ENCODE results near the gene ZNF474. TPM values are rescaled to one million over a fixed set of nuclear protein-coding genes. Genes with fewer than 3 reads are reported as not detected.

Gene ZNF474
- total RNA-seq, 2 experiments from 2014 or later: not detected

DNA sequence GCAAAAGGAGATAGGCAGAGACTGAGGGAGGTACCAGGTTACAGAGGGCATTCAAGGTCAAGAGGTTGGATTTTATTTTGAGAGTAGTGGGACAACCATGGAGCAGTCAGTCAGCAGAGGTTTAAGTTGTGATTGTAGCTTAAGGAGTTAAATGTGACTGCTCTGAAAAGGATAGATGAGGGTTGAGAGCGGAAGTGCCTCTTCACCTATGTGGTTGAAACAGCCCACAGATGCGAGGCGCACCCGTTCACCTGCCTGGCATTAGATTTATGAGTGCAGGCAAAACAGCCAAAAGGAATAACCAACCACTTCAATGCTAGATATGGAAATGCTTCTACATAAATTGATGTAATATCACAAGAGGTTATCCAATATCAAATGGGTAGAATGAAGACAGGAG lies 8.4 kb downstream of the ZNF474 start:
- no peak for TF ChIP-seq CTCF (IDR thresholded peaks at IDR 0.05)
- Mint-ChIP-seq H3K9me3 (no peaks in the 10 kb centered on the region), H3K36me3 (ENCODE audit: low read depth) (no peaks in the 10 kb centered on the region), H3K4me1 (ENCODE audit: low read depth) (peaks cover 10% of the 10 kb centered on the region), H3K27me3 (peaks cover 3% of the 10 kb centered on the region), H3K4me3 (no peak overlapping the region), H3K27ac (no peak overlapping the region)
- peak; percentile 24 for DNase-seq
- ChIA-PET POLR2A (no interaction called here), CTCF (no interaction called here)
- no peak for ATAC-seq
- intact Hi-C loops (cut with micrococcal nuclease): no loop called here

- CTCF ChIA-PET: no interaction called here
These were observed 9.0 kb downstream of the ZNF474 start for GRCh38 chr5:122138356-122138755.

DNA sequence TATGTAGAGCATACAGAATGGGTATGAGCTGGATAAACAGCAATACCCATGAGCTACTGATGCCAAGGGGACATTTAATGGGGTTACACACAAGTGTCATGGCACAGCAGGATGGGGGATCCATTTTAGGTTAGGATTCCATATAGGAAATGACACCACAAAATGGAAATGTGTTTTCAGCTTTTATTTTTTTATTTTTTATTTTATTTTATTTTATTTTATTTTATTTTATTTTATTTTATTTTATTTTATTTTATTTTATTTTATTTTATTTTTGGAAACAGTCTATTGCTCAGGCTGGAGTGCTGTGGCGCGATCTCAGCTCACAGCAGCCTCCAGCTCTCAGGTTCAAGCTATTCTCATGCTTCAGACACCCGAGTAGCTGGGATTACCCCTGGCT lies 11.6 kb downstream of the ZNF474 start:
- Mint-ChIP-seq H3K9me3 (no peaks in the 10 kb centered on the region), H3K27ac (no peak overlapping the region), H3K36me3 (ENCODE audit: low read depth) (no peaks in the 10 kb centered on the region), H3K27me3 (no peaks in the 10 kb centered on the region), H3K4me3 (no peak overlapping the region), H3K4me1 (ENCODE audit: low read depth) (peaks cover 10% of the 10 kb centered on the region)
- intact Hi-C loops (cut with micrococcal nuclease): no loop called here
- CTCF ChIA-PET: interaction anchor here (0.6 kb wide), 1 partner anchor 621 kb away, joined by 3 read pairs; no protein-coding TSS in a partner anchor
- TF ChIP-seq CTCF (IDR thresholded peaks at IDR 0.05): no peak
- ATAC-seq (no peak), DNase-seq (no peak)
- POLR2A ChIA-PET: interaction anchor here (0.7 kb wide), 1 partner anchor 180 kb away, joined by 3 read pairs; no protein-coding TSS in a partner anchor

More at GRCh38 chr5:122138356-122138755, 9.0 kb downstream of the ZNF474 start:
- Mint-ChIP-seq H3K4me3 (no peak overlapping the region), H3K9me3 (no peaks in the 10 kb centered on the region), H3K27ac (no peak overlapping the region), H3K27me3 (peaks cover 3% of the 10 kb centered on the region), H3K36me3 (ENCODE audit: low read depth) (no peaks in the 10 kb centered on the region), H3K4me1 (ENCODE audit: low read depth) (peaks cover 10% of the 10 kb centered on the region)
- TF ChIP-seq CTCF (IDR thresholded peaks at IDR 0.05): no peak
- POLR2A ChIA-PET: no interaction called here
- DNase-seq (no peak), ATAC-seq (no peak)
- intact Hi-C loops (cut with micrococcal nuclease): no loop called here

GRCh38 chr5:122141751-122142150 lies 12.4 kb downstream of the ZNF474 start:
- H3K4me1 Mint-ChIP-seq (ENCODE audit: low read depth): peaks cover 10% of the 10 kb centered on the region
- ChIA-PET CTCF (interaction anchor here (1.0 kb wide), 1 partner anchor 287 kb away, joined by 3 read pairs; no protein-coding TSS in a partner anchor), POLR2A (interaction anchor here (0.7 kb wide), 1 partner anchor 59 kb away, joined by 3 read pairs; no protein-coding TSS in a partner anchor)
- no peak for ATAC-seq
- no peaks in the 10 kb centered on the region for H3K27me3 Mint-ChIP-seq
- intact Hi-C loops (cut with micrococcal nuclease): no loop called here
- H3K27ac Mint-ChIP-seq: no peak overlapping the region
- DNase-seq: no peak
- H3K36me3 Mint-ChIP-seq (ENCODE audit: low read depth): no peaks in the 10 kb centered on the region
- TF ChIP-seq CTCF (IDR thresholded peaks at IDR 0.05): no peak
- H3K4me3 Mint-ChIP-seq: no peak overlapping the region
- H3K9me3 Mint-ChIP-seq: no peaks in the 10 kb centered on the region

GRCh38 chr5:122142480-122143164 lies 13.3 kb downstream of the ZNF474 start:
- CTCF ChIA-PET: interaction anchor here (1.0 kb wide), 1 partner anchor 288 kb away, joined by 3 read pairs; no protein-coding TSS in a partner anchor
- Mint-ChIP-seq H3K27me3 (no peaks in the 10 kb centered on the region), H3K9me3 (no peaks in the 10 kb centered on the region), H3K36me3 (ENCODE audit: low read depth) (no peaks in the 10 kb centered on the region), H3K4me3 (no peak overlapping the region), H3K4me1 (ENCODE audit: low read depth) (peaks cover 4% of the 10 kb centered on the region), H3K27ac (no peak overlapping the region)
- POLR2A ChIA-PET: interaction anchor here (0.6 to 0.7 kb wide), 2 partner anchors 60 to 181 kb away, joined by 3 read pairs; partner anchors contain the start of gene SRFBP1
- ATAC-seq (no peak), DNase-seq (no peak)
- intact Hi-C loops (cut with micrococcal nuclease): no loop called here
- no peak for TF ChIP-seq CTCF (IDR thresholded peaks at IDR 0.05)
